Dendritic cell treated with granulocyte-macrophage colony-stimulating factor and Interleukin-4, amounts not matched to agents 40 ng/mL and 50 ng/mL, for 4 days (primary cell): ENCODE data around the gene EEPD1.

ENCODE experiments used
- H3K27ac Mint-ChIP-seq: one replicate; pipeline ENCODE4 v1.8.0; 2022; ENCODE audit warnings: mild to moderate bottlenecking, mixed read lengths
- H3K27me3 Mint-ChIP-seq: one replicate; pipeline ENCODE4 v1.8.0; 2022; ENCODE audit warnings: mild to moderate bottlenecking, mixed read lengths
- H3K36me3 Mint-ChIP-seq: one replicate; pipeline ENCODE4 v1.8.0; 2022; ENCODE audit warnings: low read depth, mixed read lengths
- H3K4me1 Mint-ChIP-seq: one replicate; pipeline ENCODE4 v1.8.0; 2022; ENCODE audit warnings: low read depth, mixed read lengths
- H3K4me3 Mint-ChIP-seq: one replicate; pipeline ENCODE4 v1.8.0; 2022; ENCODE audit warnings: mild to moderate bottlenecking, moderate library complexity, mixed read lengths
- H3K9me3 Mint-ChIP-seq: one replicate; pipeline ENCODE4 v1.8.0; 2022; ENCODE audit warnings: mixed read lengths
- intact Hi-C: fragments of 100-400 bp; cut with micrococcal nuclease; formaldehyde crosslinking; loops from one replicate; pipeline ENCODE4 v1.15.0; 2022

Gene EEPD1

GRCh38 chr7:36303202-36304098 lies 150.4 kb downstream of the EEPD1 start:
- H3K36me3 Mint-ChIP-seq, result peaks cover 56% of the 10 kb centered on the region
- H3K4me1 Mint-ChIP-seq, result peaks cover 14% of the 10 kb centered on the region
- H3K27ac Mint-ChIP-seq, result no peak overlapping the region
- H3K9me3 Mint-ChIP-seq, result no peaks in the 10 kb centered on the region
- no peaks in the 10 kb centered on the region for H3K27me3 Mint-ChIP-seq
- no peak overlapping the region for H3K4me3 Mint-ChIP-seq
- intact Hi-C loops, result no loop called here

- intact Hi-C loops, result no loop called here
- H3K4me1 Mint-ChIP-seq, result peaks cover 8% of the 10 kb centered on the region
- H3K9me3 Mint-ChIP-seq, result no peaks in the 10 kb centered on the region
- H3K4me3 Mint-ChIP-seq, result no peak overlapping the region
- peaks cover 50% of the 10 kb centered on the region for H3K36me3 Mint-ChIP-seq
- no peak overlapping the region for H3K27ac Mint-ChIP-seq
- H3K27me3 Mint-ChIP-seq, result no peaks in the 10 kb centered on the region
Measured at GRCh38 chr7:36304099-36304425, 151.0 kb downstream of the EEPD1 start.

GRCh38 chr7:36305226-36305625 lies 152.2 kb downstream of the EEPD1 start:
- H3K9me3 Mint-ChIP-seq, result no peaks in the 10 kb centered on the region
- no peaks in the 10 kb centered on the region for H3K27me3 Mint-ChIP-seq
- no peak overlapping the region for H3K4me3 Mint-ChIP-seq
- intact Hi-C loops, result no loop called here
- H3K4me1 Mint-ChIP-seq, result peaks cover 7% of the 10 kb centered on the region
- H3K27ac Mint-ChIP-seq, result no peak overlapping the region
- H3K36me3 Mint-ChIP-seq, result peaks cover 38% of the 10 kb centered on the region

DNA sequence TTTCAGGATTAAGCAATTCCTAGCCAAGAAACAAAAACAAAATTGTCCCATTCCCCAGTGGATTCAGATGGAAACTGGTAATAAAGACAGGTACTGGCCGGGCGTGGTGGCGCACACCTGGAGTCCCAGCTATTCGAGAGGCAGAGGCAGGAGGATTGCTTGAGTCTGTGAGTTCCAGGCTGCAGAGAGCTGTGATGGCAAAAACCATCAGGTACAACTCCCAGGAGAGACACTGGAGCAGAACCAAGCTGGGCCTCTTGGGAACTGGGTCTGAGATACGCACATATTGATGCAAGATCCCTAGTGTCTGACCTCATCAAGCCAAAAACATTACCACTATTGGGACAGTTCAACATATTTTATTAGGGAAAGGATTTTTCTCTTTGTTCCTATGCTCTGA lies 152.6 kb downstream of the EEPD1 start:
- no peaks in the 10 kb centered on the region for H3K9me3 Mint-ChIP-seq
- no peak overlapping the region for H3K4me3 Mint-ChIP-seq
- no peaks in the 10 kb centered on the region for H3K27me3 Mint-ChIP-seq
- intact Hi-C loops, result no loop called here
- no peak overlapping the region for H3K27ac Mint-ChIP-seq
- H3K4me1 Mint-ChIP-seq, result peaks cover 7% of the 10 kb centered on the region
- H3K36me3 Mint-ChIP-seq, result peaks cover 34% of the 10 kb centered on the region

GRCh38 chr7:36306222-36306621 lies 153.2 kb downstream of the EEPD1 start:
- no peak overlapping the region for H3K4me3 Mint-ChIP-seq
- peaks cover 28% of the 10 kb centered on the region for H3K36me3 Mint-ChIP-seq
- no peaks in the 10 kb centered on the region for H3K9me3 Mint-ChIP-seq

DNA sequence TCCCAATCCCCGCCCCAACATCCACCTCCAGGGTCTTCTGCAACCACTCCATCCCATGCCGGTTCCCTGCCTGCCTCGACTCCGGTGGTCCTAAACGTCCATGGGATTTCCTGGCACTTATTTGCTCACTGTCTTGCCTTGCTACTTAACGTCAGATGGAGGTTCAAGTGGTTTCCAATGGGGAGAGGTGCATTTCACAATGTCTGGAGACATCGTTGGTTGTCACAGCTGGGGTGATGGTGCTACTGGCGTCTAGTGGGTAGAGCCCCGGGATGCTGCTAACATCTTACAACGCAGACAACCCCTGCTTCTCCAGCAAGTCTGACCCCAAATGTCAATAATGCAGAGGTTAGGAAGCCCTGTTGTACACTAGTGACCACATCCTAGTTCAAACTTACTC lies 153.7 kb downstream of the EEPD1 start:
- no peaks in the 10 kb centered on the region for H3K9me3 Mint-ChIP-seq

More at GRCh38 chr7:36306222-36306621, 153.2 kb downstream of the EEPD1 start:
- Mint-ChIP-seq H3K27ac (no peak overlapping the region), H3K4me1 (peaks cover 7% of the 10 kb centered on the region), H3K27me3 (no peaks in the 10 kb centered on the region)
- intact Hi-C loops, result no loop called here

GRCh38 chr7:36308031-36308430 lies 155.0 kb downstream of the EEPD1 start:
- intact Hi-C loops, result no loop called here
- H3K27me3 Mint-ChIP-seq, result no peaks in the 10 kb centered on the region
- H3K27ac Mint-ChIP-seq, result no peak overlapping the region
- no peaks in the 10 kb centered on the region for H3K4me1 Mint-ChIP-seq
- H3K36me3 Mint-ChIP-seq, result peaks cover 10% of the 10 kb centered on the region
- H3K9me3 Mint-ChIP-seq, result no peaks in the 10 kb centered on the region
- no peak overlapping the region for H3K4me3 Mint-ChIP-seq

More for the DNA sequence above, 153.7 kb downstream of the EEPD1 start:
- no peak overlapping the region for H3K4me3 Mint-ChIP-seq
- peaks cover 6% of the 10 kb centered on the region for H3K4me1 Mint-ChIP-seq
- peaks cover 23% of the 10 kb centered on the region for H3K36me3 Mint-ChIP-seq
- no peaks in the 10 kb centered on the region for H3K27me3 Mint-ChIP-seq
- intact Hi-C loops, result no loop called here
- H3K27ac Mint-ChIP-seq, result no peak overlapping the region

DNA sequence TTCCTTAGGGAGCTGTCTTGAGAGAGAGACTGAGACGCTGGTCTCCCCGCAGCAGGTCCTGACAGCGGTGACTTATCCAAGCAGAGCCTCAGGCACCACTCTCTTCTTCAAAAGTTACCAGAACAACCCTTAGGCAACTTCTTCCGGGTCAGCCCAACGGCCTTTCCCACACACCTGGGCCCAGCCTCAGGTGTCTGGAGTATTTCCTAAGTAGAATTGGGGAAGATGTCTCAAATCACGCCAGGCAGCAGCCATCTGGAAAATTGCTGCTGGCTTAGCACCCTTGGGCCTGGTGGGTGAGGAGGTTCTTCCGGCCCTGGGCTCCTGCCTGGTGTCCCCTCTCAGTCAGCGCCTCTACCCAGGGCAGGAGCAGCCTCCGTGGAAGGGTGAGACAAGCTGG lies 156.2 kb downstream of the EEPD1 start:
- intact Hi-C loops, result no loop called here
- Mint-ChIP-seq H3K27ac (no peak overlapping the region), H3K27me3 (no peaks in the 10 kb centered on the region), H3K36me3 (peaks cover 7% of the 10 kb centered on the region), H3K4me3 (no peak overlapping the region), H3K9me3 (no peaks in the 10 kb centered on the region), H3K4me1 (no peaks in the 10 kb centered on the region)

DNA sequence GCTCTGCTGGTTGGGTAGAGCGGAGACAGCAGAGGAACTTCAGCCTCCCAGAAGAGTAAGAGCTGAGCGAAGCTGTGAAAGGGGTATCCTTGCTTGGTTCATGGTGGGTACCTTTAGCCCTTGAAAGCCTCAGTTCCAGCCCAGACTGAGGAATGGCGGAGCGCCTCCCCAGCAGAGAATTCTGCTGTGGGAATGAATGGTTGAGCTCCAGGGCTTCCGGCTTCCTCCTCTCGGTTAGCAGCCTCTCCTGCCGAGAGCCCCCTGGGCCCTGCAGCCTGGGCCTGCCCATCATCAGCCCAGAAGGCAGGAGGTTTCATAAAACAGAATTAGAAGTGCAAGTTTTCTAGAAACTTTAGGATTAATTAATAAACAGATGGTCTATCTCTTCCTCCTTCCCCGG lies 156.7 kb downstream of the EEPD1 start:
- intact Hi-C loops, result no loop called here
- Mint-ChIP-seq H3K36me3 (peaks cover 7% of the 10 kb centered on the region), H3K27me3 (no peaks in the 10 kb centered on the region), H3K27ac (no peak overlapping the region), H3K9me3 (no peaks in the 10 kb centered on the region), H3K4me1 (no peaks in the 10 kb centered on the region), H3K4me3 (no peak overlapping the region)

DNA sequence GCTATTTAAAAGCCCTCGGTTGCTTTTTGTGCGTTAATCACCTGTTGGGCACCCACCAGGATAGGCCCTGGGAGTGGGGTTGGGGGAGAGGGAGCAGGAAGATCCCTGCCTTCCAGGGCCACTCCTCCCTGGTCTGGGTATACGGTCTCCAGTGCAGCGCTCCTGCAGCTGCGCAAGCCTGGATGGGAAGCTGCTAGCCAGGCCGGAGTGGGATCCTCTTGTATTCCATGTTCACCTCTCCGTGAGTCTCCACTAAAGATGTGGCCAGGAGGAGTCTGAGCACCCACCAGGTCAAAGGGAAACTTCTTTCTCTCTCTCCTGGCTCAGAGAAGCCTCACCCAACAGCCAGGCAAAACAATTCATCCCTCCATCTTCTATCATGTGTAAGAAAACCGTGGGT lies 157.8 kb downstream of the EEPD1 start:
- no peaks in the 10 kb centered on the region for H3K36me3 Mint-ChIP-seq
- no peaks in the 10 kb centered on the region for H3K27me3 Mint-ChIP-seq
- peaks cover 9% of the 10 kb centered on the region for H3K4me1 Mint-ChIP-seq
- no peak overlapping the region for H3K4me3 Mint-ChIP-seq
- H3K27ac Mint-ChIP-seq, result no peak overlapping the region
- intact Hi-C loops, result no loop called here
- H3K9me3 Mint-ChIP-seq, result no peaks in the 10 kb centered on the region

DNA sequence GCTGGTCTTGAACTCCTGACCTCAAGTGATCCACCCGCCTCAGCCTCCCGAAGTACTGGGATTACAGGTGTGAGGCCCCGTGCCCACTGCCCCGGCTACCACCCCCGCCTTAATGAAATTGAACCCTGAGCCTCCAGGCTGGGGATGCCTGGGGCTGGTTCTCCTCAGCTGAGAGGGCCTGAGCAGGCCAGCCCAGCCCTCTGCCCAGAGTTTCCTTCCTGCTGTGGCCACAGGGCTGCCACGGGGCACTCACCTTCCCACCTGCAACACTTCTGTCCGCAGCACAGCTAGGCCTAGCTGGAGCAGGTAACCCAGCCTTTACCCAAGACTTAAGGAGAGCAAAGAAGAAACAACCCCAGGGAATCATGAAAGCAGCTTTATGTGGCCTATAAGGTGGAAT lies 158.5 kb downstream of the EEPD1 start:
- Mint-ChIP-seq H3K27ac (no peak overlapping the region), H3K4me1 (peaks cover 9% of the 10 kb centered on the region), H3K27me3 (no peaks in the 10 kb centered on the region), H3K36me3 (no peaks in the 10 kb centered on the region), H3K9me3 (no peaks in the 10 kb centered on the region), H3K4me3 (no peak overlapping the region)
- intact Hi-C loops, result no loop called here

GRCh38 chr7:36312064-36312914 lies 159.2 kb downstream of the EEPD1 start:
- peaks cover 9% of the 10 kb centered on the region for H3K4me1 Mint-ChIP-seq
- no peak overlapping the region for H3K27ac Mint-ChIP-seq
- intact Hi-C loops, result no loop called here
- no peak overlapping the region for H3K4me3 Mint-ChIP-seq
- no peaks in the 10 kb centered on the region for H3K36me3 Mint-ChIP-seq
- H3K9me3 Mint-ChIP-seq, result no peaks in the 10 kb centered on the region
- no peaks in the 10 kb centered on the region for H3K27me3 Mint-ChIP-seq

DNA sequence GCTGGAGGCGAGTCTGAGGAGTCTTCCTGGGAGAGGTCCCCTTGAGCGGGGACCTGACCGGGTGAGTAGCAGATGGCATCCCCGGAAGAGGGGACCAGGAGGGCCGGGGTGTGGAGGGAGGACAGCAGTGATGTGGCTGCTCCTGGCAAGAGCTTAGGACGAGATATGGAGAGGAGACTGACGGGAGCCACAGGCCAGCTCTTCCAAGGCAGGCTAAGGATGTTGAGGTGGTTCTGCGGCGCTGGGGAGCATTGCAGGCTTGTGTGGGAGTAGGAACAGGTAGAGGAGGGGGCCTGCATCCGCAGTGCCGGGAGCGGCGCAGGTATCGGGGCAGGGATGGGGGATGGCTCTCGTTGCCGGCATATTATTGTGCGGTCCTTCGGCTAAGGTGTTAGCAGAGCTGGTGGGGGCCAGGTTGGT lies 159.9 kb downstream of the EEPD1 start:
- Mint-ChIP-seq H3K4me3 (no peak overlapping the region), H3K27ac (no peak overlapping the region)
- intact Hi-C loops, result no loop called here

DNA sequence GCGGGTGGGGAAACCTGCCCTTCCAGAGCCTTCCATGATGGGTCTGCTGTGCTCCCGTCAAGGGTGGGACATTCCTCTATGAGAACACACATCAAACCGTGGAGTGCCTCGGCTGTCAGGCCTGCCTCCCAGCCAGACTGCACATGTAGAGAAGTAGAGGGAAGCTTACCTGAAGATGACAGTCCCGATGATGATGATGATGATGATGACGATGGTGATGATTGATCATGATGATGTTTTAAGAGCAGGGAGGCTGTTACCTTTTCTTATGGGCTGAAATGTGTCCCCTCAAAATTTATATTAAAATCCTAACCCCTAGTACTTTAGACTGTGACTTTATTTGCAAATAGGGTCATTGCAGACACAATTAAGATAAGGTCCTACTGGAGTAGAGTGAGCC lies 160.6 kb downstream of the EEPD1 start:
- no peaks in the 10 kb centered on the region for H3K27me3 Mint-ChIP-seq
- intact Hi-C loops, result no loop called here
- H3K9me3 Mint-ChIP-seq, result no peaks in the 10 kb centered on the region
- no peaks in the 10 kb centered on the region for H3K36me3 Mint-ChIP-seq
- H3K4me1 Mint-ChIP-seq, result peaks cover 9% of the 10 kb centered on the region
- no peak overlapping the region for H3K27ac Mint-ChIP-seq
- H3K4me3 Mint-ChIP-seq, result no peak overlapping the region

More for the DNA sequence above, 159.9 kb downstream of the EEPD1 start:
- Mint-ChIP-seq H3K9me3 (no peaks in the 10 kb centered on the region), H3K27me3 (no peaks in the 10 kb centered on the region), H3K4me1 (peaks cover 9% of the 10 kb centered on the region), H3K36me3 (no peaks in the 10 kb centered on the region)
